ENCODE measurements around the gene LHCGR.

DNA sequence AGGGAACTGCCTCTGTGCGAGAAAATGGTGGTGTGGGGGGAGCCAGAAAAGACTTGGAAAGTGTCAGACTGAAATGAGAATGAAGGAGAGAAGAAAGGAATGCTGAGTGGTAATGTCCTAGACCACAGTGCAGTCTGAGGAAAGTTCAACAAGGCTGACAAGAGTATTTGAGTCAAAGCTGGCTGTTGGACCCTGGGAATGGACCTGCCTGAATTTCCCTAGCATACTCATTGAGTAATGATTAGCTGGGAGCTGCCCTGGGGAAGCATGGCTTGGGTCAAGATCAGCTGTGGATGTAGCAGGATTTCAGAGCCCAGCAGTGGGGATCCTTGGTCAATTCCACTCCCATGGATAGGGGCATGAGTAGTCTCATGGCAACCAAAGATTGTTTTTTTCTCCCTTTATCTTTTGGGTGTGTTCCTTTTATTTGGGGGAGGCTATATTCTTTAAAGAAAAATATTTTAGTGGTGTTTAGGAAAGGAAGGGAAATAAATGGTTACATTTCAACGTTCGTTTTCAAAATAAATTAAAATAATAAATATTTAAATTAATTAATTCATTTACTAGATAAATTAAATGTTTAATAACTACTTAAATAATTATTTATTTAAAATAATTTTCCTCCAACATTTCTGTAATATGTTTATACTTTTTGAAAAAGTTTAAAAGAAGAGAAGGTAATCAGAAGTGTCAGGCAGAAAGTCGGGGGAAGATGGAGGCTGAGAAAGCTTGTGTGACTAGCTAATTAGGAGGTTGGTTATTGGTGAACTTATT is 15.9 kb upstream of the LHCGR start:
- TF ChIP-seq, protein P1, sequence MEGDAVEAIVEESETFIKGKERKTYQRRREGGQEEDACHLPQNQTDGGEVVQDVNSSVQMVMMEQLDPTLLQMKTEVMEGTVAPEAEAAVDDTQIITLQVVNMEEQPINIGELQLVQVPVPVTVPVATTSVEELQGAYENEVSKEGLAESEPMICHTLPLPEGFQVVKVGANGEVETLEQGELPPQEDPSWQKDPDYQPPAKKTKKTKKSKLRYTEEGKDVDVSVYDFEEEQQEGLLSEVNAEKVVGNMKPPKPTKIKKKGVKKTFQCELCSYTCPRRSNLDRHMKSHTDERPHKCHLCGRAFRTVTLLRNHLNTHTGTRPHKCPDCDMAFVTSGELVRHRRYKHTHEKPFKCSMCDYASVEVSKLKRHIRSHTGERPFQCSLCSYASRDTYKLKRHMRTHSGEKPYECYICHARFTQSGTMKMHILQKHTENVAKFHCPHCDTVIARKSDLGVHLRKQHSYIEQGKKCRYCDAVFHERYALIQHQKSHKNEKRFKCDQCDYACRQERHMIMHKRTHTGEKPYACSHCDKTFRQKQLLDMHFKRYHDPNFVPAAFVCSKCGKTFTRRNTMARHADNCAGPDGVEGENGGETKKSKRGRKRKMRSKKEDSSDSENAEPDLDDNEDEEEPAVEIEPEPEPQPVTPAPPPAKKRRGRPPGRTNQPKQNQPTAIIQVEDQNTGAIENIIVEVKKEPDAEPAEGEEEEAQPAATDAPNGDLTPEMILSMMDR (IDR thresholded peaks at IDR 0.05 in 8 of 11, conservative IDR thresholded peaks at IDR 0.05 in 3 of 11): no peak
- TF ChIP-seq POLR2AphosphoS5 (IDR thresholded peaks at IDR 0.05): no peak

Data from spleen (tissue), 7 donors.